Measurements from ENCODE around the gene ERN1. TPM values are rescaled to one million over a fixed set of nuclear protein-coding genes. Genes with fewer than 3 reads are reported as not detected.
"Not testable (repeated sequence)": the region's sequence is repeated elsewhere in the genome, so short reads cannot be mapped to it uniquely, and the experiment has no call there.

ERN1 gene
- total RNA-seq, 1 donor from 2014 or later: 30.9 TPM

DNA sequence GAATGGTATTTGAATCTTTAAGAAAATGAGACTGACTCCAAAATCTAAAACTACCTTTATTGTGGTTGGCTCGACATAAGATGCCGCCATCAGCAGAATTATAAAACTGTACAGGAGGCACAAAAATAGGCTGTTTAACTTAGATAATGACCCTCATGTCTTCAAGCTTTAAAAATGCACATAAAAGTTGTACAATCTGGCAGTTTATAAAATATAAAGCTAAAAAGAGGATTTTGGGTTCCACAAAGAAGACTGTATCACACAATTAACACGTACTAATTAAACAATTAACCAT is 90.9 kb downstream of the ERN1 start:
- no peak for ATAC-seq
- DNase-seq (ENCODE audit: low spot score): no peak

DNA sequence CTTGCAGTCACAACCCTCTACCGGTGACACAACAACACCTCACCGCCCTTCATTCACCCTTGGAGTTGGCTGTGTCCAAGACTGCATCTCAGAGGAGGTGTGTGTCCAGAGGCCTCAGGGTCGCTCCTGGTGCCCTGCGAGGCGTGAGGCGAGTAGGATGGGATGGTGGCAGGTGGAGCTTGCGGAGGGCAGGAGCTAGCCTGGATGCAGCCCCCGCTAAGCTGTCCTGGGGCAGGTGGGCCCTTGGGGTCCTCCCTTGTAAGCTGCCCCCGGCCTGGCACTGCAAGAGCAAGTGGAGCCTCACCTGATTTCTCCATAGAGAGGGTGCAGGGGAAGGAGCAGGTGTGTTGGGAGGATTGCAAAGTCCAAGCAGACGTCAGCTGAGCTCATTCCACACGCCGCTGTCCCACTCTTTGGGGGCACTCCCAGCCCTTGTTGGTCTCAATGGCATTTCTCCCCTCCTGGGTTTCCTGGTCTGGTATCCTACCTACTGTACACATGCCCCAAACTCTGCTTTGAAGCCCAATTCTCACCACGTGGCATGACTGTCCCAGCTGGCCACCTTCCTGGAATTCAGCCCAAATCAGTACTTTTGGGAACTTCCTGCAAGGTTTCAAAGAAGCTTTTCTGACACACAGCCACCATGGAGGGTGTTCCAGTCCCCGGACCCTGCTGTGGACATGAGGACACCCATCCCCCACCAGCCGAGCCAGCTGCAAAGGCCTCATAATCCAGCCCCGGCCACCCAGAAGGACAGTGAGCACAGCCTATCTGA is 91.4 kb downstream of the ERN1 start:
- DNase-seq (ENCODE audit: low spot score): no peak
- no peak for ATAC-seq

DNA sequence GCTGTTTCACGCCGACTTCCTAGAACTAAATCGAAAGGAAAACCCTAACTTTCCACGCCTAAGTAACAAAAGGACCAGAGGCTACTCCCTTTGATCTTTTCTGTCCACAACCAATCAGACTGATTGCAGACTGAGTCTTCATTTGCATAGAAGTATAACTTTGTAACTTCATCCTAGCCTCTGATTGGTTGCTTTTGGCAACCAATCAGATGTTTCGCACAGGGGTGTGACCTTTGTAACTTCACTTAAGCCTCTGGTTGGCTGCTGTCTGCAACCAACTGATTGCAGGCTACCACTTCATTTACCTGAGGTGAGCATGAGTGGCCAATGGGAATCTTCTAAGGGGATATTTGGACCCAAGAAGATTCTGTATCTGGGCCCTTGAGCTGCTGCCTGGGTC is 92.1 kb downstream of the ERN1 start:
- no peak for ATAC-seq
- no peak for DNase-seq (ENCODE audit: low spot score)

DNA sequence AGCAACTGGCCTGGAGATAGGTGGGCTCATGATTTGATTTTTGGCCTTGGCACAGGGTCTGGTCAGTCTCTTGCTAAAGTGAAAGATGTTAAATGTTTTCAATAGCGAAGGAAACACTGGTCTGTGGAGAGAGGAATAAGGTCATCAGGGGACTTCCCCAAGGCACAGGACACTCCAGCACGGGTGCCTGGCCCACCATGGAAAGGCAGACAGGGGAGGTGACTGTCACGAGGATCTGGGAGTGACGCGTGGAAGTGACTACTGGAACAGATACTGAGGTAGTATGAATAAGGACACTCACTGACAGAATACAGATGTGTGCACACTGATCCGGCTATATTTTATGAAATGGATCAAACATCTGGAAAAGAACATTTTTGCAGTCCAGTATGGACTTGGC is 92.8 kb downstream of the ERN1 start:
- ATAC-seq (no peak), DNase-seq (ENCODE audit: low spot score) (no peak)

- ATAC-seq (peak; percentile 15), DNase-seq (ENCODE audit: low spot score) (no peak)
These were observed 93.6 kb downstream of the ERN1 start for GRCh38 chr17:64036198-64036922.

- ATAC-seq (no peak), DNase-seq (ENCODE audit: low spot score) (no peak)
These were observed 97.9 kb downstream of the ERN1 start for GRCh38 chr17:64032081-64032480.

DNA sequence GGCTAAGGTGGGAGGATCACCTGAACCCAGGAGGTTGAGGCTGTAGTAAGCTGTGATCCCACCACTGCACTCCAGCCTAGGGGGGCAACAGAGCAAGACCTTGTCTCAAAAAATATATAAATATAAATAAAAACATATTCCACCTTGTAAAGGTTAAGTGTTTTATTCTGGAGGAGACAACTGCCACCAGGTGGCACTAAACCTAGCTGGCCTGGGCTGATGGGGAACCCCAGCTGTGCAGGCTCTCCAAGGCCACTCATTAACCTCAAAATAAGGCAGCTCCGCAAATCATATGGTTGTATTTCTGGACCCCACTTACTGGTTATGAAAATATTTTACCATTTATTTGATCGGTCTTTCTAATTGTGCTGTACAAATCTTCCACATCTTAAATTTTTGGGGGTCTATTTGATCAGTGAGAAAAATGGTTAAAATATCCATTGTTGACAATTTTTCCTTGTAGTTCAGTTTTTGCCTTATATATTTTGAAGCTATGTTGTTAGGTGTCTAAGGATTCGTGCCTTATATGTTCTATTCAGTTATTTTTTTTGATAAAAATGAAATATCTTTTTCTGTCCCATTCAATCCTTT is 101.0 kb downstream of the ERN1 start:
- DNase-seq (ENCODE audit: low spot score): no peak
- peak; percentile 84 for ATAC-seq

DNA sequence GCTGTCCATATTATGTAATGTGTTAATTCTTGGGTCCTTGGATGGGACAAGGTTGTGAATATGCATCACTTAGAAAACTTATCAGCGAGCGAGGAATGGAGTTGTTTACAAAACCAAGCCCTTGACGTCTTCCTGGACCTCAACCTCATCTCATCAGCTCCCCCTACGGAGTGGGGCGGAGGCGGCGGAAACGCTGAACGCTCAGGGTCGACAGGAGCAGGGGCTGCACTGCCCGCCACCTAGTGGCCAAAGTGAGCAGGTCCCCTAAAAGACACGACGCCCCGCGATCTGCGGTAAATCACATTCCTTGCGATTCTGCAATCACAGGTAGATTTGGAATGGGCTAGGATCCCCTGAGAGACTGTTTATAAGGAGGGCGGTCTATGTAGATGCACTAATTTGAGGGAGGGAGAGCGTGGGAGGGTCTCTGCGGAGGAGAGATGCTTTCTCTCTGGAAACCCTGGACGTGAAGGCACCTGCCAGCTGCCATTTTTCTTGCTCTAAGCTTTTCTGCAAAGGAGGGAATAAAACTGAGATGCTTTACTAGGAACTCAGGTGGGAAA is 104.1 kb downstream of the ERN1 start:
- ATAC-seq: peak; percentile 85

GRCh38 chr17:64024781-64025731 is 104.9 kb downstream of the ERN1 start:
- ATAC-seq (no peak), DNase-seq (ENCODE audit: low spot score) (peak; percentile 42)

More for the DNA sequence above, 104.1 kb downstream of the ERN1 start:
- peak; percentile 67 for DNase-seq (ENCODE audit: low spot score)

DNA sequence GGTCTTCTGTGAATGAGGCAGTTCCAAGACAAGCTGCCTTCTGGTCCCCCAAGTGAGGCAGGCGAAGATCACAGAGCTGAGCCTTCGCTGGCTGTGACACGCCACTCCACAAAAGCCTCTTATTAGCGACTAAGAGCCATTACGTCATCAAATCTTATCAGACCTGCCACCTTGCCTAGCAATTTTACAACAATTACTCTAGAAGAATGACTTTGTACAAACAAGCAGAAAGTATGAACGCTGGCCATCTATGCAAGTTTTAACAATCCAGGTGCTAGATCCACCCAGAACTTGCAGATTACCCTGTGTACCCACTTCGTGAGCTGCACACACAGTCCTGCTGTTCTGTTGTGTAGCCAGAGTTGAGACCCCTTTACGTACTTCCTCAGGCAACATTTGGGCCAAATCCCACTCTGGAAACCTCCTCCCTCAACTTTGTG is 105.7 kb downstream of the ERN1 start:
- peak; percentile 21 for DNase-seq (ENCODE audit: low spot score)
- ATAC-seq: no peak

DNA sequence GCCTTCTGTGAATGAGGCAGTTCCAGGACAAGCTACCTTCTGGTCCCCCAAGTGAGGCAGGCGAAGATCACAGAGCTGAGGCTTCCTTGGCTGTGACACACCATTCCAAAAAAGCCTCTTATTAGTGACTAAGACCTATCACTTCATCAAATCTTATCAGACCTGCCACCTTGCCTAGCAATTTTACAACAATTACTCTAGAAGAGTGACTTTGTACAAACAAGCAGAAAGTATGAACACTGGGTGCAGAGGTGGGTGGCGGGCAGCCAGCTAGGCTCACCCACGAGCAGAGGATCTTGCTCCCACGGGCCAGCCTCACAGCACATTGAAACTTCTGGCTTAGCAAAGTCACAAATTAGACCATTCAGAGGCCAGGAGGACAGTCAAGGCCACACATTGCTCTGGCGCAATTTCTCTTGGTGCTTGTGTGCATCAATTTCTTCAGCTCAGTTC is 107.3 kb downstream of the ERN1 start:
- DNase-seq (ENCODE audit: low spot score) (peak; percentile 35), ATAC-seq (no peak)

GRCh38 chr17:64020056-64020766 is 109.7 kb downstream of the ERN1 start, which contains the start of gene ICAM2:
TSS of gene ICAM2 (minus strand) at chr17:64020633. CDS start at chr17:64006691, 13,942 bp downstream.
- ATAC-seq: peak; percentile 79
- peak; percentile 55 for DNase-seq (ENCODE audit: low spot score)

GRCh38 chr17:64019551-64019961 is 110.4 kb downstream of the ERN1 start:
- not testable (repeated sequence) for ATAC-seq
- peak; percentile 12 for DNase-seq (ENCODE audit: low spot score)

- ATAC-seq (no peak), DNase-seq (ENCODE audit: low spot score) (no peak)
These were observed 112.5 kb downstream of the ERN1 start for GRCh38 chr17:64017381-64017980.

GRCh38 chr17:64016974-64017373 is 113.0 kb downstream of the ERN1 start:
- no peak for ATAC-seq

DNA sequence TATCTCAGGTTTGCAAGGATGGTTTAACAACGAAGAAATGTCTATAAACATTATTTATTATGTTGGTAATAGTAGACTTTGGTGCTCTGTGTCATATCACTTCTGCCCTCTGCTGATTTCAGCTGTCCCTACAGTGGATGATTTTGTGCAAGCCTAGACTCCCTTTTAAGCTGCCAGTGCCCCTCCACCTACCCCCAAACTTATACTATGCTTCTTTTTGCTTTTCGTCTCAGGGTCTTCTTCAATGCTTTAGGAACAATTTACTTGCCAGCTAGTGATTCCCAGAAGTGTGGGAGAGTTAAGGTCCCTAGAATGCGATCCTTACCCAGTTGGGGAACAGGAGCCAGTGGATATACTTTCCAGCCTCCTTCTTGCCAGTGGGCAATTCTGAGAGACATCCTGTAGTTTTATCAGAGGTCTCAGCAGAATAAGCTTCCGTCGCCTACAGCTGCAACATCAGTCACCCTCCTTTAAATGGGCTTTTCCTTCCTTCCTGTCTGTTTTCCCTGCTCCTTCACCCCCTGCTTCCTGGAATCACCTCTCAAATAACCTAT is 113.6 kb downstream of the ERN1 start:
- ATAC-seq (peak; percentile 27), DNase-seq (ENCODE audit: low spot score) (peak; percentile 38)

More at GRCh38 chr17:64016974-64017373, 113.0 kb downstream of the ERN1 start:
- no peak for DNase-seq (ENCODE audit: low spot score)

DNA sequence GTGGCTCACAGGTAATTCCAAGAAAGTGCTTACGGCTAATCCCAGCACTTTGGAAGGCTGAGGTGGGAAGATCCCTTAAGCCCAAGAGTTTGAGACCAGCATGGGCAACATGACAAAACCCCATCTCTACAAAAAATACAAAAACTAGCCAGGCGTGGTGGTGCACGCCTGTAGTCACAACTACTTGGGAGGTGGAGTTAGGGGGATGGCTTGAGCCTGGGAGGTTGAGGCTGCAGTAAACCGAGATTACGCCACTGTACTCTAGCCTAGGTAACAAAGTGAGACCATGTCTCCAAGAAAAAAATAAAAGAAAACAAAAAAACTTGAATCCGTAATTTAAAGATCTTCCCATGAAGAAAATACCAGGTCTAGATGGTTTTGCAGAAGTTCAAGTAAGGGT is 114.5 kb downstream of the ERN1 start:
- DNase-seq (ENCODE audit: low spot score) (peak; percentile 11), ATAC-seq (no peak)

- DNase-seq (ENCODE audit: low spot score) (peak; percentile 19), ATAC-seq (no peak)
These were observed 120.2 kb downstream of the ERN1 start for GRCh38 chr17:64009571-64010402.

Data from left lobe of liver (tissue), 2 donors.